Esophagus muscularis mucosa (tissue), 3 donors: ENCODE results near the gene TTC6.

ENCODE experiments used
- POLR2A ChIP-seq: fragments of 450-650 bp; IDR thresholded peaks from one replicate; pipeline ENCODE4 v1.6.1; 2017; ENCODE audit warnings: antibody characterized with exemption, moderate library complexity, mild to moderate bottlenecking, low read depth
- TF ChIP-seq, protein P1 (sequence below), 3 experiments: fragments of 200-600 bp in 2 of 3; fragments of 450-650 bp in 1 of 3; sonication (generic) in 2 of 3; IDR thresholded peaks; one replicate each; pipeline ENCODE4 v1.5.1; 2017 to 2019; ENCODE audit warnings: antibody characterized with exemption in 3 of 3, mild to moderate bottlenecking in 2 of 3, moderate library complexity in 1 of 3

DNA sequence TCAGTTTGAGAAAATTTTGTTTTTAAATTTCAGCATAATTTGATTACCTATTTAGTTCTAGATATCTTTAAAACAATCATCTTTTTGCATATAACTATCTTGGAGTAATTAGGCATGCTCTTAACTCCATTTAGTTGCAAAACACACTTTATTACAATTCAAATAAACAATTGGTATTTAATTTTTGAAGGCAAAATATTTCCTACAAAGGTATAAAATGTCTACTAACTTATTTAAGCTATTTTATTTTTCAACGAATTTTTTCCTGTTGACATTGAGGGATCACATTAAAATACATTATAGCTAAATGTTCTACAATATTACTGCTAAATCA lies 8.7 kb upstream of the TTC6 start:
- TF ChIP-seq, protein P1, sequence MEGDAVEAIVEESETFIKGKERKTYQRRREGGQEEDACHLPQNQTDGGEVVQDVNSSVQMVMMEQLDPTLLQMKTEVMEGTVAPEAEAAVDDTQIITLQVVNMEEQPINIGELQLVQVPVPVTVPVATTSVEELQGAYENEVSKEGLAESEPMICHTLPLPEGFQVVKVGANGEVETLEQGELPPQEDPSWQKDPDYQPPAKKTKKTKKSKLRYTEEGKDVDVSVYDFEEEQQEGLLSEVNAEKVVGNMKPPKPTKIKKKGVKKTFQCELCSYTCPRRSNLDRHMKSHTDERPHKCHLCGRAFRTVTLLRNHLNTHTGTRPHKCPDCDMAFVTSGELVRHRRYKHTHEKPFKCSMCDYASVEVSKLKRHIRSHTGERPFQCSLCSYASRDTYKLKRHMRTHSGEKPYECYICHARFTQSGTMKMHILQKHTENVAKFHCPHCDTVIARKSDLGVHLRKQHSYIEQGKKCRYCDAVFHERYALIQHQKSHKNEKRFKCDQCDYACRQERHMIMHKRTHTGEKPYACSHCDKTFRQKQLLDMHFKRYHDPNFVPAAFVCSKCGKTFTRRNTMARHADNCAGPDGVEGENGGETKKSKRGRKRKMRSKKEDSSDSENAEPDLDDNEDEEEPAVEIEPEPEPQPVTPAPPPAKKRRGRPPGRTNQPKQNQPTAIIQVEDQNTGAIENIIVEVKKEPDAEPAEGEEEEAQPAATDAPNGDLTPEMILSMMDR (IDR thresholded peaks at IDR 0.05): no peak
- no peak for TF ChIP-seq POLR2A
